EL (cell line): ENCODE results near the gene ODR4.
"Not testable (repeated sequence)": the region's sequence is repeated elsewhere in the genome, so short reads cannot be mapped to it uniquely, and the experiment has no call there.

Source experiments
- DNase-seq: peaks from one replicate; pipeline ENCODE4 v3.0.0-alpha.2; 2016

ODR4 gene

GRCh38 chr1:186375152-186375928, at the start of gene ODR4, which contains the start of gene TPR:
ODR4 (plus strand) TSS chr1:186375838; CDS start chr1:186379786, 3,948 bp downstream.
TPR (minus strand) TSS chr1:186375253; CDS start chr1:186375028, 225 bp downstream.
- peak; percentile 99 for DNase-seq

DNA sequence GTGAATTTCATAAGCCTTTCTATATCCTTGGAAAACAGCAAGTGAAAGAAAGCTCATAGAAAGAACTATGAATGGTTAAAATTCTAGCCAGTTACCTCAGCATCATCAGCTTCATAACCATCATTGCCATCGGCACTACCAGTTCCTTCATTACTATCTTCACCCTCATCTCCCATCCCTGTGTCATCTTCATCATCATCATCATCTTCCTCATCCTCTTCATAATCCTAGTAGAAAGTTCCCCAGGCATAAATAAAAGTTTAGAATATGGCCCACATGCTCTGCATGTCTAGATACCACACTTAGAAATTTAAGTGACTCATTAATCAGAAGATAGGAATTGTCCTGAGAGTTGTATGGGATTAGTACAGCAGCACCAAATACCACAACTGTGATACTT, 49.6 kb upstream of the ODR4 start:
- DNase-seq, result peak; percentile 7

DNA sequence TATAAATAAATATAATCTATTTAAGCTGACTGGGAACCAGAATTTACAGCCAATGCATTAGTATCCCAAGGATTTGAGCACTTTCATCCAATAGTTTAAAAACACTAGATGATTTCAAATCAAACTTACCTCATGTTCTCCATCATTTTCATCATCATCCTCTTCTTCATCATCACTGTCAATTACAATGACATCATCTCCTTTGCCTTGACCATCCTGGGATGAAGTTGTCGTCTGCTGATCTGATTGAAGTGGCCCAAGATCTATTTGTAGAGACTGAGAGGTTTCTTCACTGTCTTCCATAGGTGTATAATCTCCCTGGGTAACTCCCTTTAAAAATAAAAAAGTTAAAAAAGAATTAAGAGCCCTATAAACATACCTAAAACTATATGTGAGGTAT, 48.3 kb upstream of the ODR4 start:
- no peak for DNase-seq

GRCh38 chr1:186330758-186331157, 44.9 kb upstream of the ODR4 start:
- no peak for DNase-seq

GRCh38 chr1:186337554-186337953, 38.1 kb upstream of the ODR4 start:
- DNase-seq, result no peak

GRCh38 chr1:186340772-186341171, 34.9 kb upstream of the ODR4 start:
- no peak for DNase-seq

- DNase-seq, result not testable (repeated sequence)
Observed at GRCh38 chr1:186347837-186348691, 27.6 kb upstream of the ODR4 start.

GRCh38 chr1:186374303-186375151, 1.1 kb upstream of the ODR4 start:
- peak; percentile 47 for DNase-seq

DNA sequence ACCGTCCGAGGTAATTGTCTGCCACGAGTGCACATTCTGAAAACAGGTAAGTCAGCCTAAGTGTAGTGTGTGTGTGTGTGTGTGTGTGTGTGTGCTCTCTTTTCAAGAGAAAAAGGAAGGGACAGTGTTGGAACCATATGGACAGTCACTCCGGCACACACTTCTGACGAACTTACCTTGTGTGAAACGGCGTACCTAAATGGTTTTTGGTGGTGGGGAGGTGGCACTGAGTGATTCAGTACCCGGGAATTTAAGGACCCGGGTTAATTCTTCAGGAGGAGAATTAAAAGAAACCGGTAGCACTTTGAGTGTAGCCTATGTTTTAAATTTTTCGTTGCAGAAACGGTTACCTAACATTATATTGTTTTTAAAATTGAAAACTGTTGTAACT, 286 bp downstream of the ODR4 start:
- no peak for DNase-seq

- no peak for DNase-seq
Observed at GRCh38 chr1:186386725-186387383, 11.2 kb downstream of the ODR4 start.

GRCh38 chr1:186390925-186391324, 15.3 kb downstream of the ODR4 start:
- DNase-seq, result no peak

- DNase-seq, result no peak
Observed at GRCh38 chr1:186391841-186392240, 16.2 kb downstream of the ODR4 start.

GRCh38 chr1:186392711-186393110, 17.1 kb downstream of the ODR4 start:
- DNase-seq, result not testable (repeated sequence)

DNA sequence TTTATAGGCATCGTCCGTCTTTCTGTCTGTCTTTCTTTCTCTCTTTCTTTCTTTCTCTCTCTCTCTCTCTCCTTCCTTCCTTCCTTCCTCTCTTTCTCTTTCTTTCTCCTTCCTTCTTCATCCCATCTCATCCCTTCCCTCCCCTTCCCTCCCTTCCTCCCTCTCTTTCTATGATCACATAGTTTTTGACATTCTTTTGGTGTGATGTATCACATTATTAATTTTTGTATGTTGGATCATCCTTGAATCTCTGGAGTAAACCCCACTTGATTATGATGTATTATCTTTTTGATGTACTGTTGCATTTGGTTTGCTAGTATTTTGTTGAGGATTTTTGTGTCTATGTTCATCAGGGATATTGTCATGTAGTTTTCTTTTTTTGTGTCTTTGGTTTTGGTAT, 25.8 kb downstream of the ODR4 start:
- peak; percentile 52 for DNase-seq

DNA sequence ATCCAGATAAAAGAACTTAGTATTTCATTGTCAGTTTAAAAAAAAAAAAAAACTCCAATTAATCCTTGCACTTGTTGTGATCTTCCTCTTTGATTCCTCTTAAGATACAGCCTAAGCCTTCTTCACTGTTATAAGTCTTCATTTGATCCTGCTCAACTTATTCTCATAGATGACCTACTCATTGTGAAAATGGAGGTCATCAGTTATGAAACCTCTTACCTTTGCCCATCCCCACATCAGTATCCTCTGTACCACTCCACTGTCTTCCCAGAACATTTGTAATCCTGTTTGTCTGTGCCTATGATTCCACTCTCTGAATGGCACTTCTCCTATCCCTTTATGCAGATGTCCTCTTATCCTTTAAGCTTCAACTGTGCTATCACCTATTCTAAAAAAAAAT, 28.0 kb downstream of the ODR4 start:
- DNase-seq, result no peak

DNA sequence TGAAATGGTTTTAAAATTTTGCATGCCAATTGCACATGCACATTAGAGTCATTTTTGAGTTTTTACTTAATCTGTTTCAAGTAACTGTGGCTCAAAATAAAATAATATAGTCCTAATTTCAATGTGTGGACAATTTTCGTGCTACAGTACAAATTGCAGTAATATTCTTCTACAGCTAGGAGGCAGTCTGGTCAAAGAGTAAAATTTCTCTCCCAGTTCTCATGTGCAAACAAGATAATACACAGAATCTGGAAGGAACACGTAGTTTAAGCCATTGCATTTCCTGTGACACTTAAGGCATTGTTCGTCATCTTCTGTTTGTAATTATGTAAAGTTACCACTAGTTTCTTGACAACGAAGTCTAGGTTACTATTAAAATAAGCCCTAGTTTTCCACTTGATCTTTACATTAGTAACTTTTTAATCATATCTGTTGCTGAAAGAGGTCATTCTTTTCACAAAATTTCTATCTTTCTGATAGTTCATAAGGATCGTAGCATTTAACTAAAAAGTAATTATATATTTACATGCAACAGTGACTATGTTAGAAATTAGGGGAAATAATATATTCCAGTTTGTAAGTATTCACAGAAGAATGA, 28.9 kb downstream of the ODR4 start:
- DNase-seq, result peak; percentile 49

GRCh38 chr1:186409091-186409490, 33.5 kb downstream of the ODR4 start:
- no peak for DNase-seq

DNA sequence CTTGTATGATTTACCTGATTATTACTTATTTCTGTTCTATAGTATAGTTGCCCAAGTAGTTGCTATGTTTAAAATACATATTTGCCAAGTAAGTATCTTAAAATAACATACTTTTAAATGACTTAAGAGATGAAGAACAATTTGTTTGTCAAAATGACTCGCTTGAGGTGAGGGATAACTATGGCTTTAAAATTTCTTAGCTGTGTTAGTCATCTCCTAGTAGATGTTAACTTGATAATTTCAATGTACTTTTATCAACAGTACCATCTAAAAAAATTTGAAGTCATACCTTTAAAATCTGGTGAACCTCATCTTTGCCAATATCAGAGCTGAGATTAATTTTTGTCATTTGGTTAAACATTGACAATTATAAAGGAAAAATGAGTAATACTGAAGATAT, 37.7 kb downstream of the ODR4 start:
- peak; percentile 22 for DNase-seq

DNA sequence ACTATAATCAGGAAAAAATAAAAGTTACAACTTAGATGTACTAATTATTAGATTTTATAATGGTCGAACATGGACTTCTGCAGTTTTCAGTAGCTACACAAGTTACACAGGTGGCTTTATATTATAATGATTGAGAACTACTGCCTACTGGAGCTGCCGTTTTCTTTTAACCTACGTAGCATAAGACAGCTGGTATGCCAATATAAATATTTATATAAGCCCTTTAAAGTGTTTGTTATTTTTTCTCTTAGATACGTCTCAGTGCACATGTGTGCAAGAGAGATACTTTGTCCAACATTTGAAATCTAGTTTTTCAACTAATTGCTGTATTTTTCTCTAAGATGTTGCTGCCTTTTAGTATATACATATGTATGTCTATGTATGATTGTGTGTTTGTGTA, 42.9 kb downstream of the ODR4 start:
- no peak for DNase-seq

GRCh38 chr1:186420311-186420710, 44.7 kb downstream of the ODR4 start:
- no peak for DNase-seq

- DNase-seq, result no peak
Observed at GRCh38 chr1:186420923-186421322, 45.3 kb downstream of the ODR4 start.

- DNase-seq, result no peak
Observed at GRCh38 chr1:186421446-186421845, 45.8 kb downstream of the ODR4 start.
